LNCaP clone FGC (cell line): Measurements from ENCODE around the gene TCFL5.

Source experiments
- DNase-seq: peaks from one replicate; pipeline ENCODE4 v3.0.0-alpha.2; 2011; ENCODE audit warnings: low read depth
- H3K4me3 ChIP-seq: 2 replicates; pipeline ENCODE4 v1.5.1; 2011; ENCODE audit warnings: mild to moderate bottlenecking, low read depth, low read length, control low read depth
- CTCF ChIP-seq: IDR thresholded peaks from 2 replicates; pipeline ENCODE4 v1.5.1; 2012; ENCODE audit warnings: mild to moderate bottlenecking; ENCODE audit not compliant: control insufficient read depth, insufficient read depth; ENCODE audit errors: extremely low read depth

TCFL5 gene

GRCh38 chr20:62792182-62792939 lies 69.3 kb downstream of the TCFL5 start:
- H3K4me3 ChIP-seq, result no peak overlapping the region
- DNase-seq, result no peak
- TF ChIP-seq CTCF, result no peak

GRCh38 chr20:62791301-62792181 lies 70.1 kb downstream of the TCFL5 start:
- DNase-seq, result peak; percentile 78
- H3K4me3 ChIP-seq, result 0 out of 2 replicates have a peak overlapping the region, but pooled peaks have one; percentile 21
- peak; percentile 88 for TF ChIP-seq CTCF
